ENCODE results near the gene GPR155. TPM values are rescaled to one million over a fixed set of nuclear protein-coding genes. Genes with fewer than 3 reads are reported as not detected.

The GPR155 gene
- total and polyA plus RNA-seq, 2 of the 4 experiments (the other 2 are of a cell fraction): 2.3 to 3.4 TPM

DNA sequence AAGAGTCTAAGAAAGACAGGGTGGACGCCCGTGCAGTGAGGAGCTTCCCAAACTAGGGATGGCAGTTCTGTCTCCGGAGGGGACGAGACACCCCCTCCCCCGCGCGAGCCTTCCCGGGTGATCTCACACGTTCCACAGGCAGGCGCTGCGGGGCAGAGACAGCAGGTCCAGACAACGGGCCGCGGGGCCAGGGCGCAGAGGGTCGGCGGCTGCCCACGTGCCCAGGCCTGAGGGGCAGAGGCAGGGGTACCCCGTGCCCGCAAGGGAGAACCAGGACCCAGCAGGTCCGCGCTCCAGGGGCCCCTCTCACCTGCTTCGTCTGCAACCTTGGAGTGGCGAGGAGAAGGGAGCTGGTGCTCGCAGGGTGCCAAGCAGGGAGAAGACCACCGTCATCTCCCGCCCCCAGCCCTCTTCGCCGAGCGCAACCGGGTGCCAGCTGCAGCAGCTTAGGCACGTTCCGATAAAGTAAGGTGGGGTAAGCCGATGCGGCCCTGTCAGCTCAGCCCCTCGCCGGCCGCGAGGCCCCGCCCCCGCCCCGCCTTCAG, at the start of gene GPR155 (continued):
- 0 out of 2 replicates have a peak, but pooled peaks have one; percentile 6 for TF ChIP-seq RAD21 (IDR thresholded peaks at IDR 0.05; ENCODE audit: low read length)
- TF ChIP-seq MAZ (IDR thresholded peaks at IDR 0.05; ENCODE audit: borderline replicate concordance, low read depth, low read length): no peak
- peak; percentile 54; the same call in 1 of the 2 replicates for TF ChIP-seq MXI1 (IDR thresholded peaks at IDR 0.05; ENCODE audit: borderline replicate concordance, low read depth, low read length)
- TF ChIP-seq CEBPB (IDR thresholded peaks at IDR 0.05; ENCODE audit: low read depth, low read length): no peak
- no peak for TF ChIP-seq POLR2A (IDR thresholded peaks at IDR 0.05; ENCODE audit: low read depth, low read length)

- DNase-seq (no peak), ATAC-seq (ENCODE audit: low read depth) (no peak)
- H4K5ac ChIP-seq (ENCODE audit: low read depth, low read length): no peak overlapping the region
- H3K9me3 ChIP-seq (ENCODE audit: control insufficient read depth, insufficient read depth, low read length): no peaks in the 10 kb centered on the region
- no peak overlapping the region for H2AK9ac ChIP-seq (replicated peaks; ENCODE audit: low read depth, low read length, poor library complexity)
- H4K8ac ChIP-seq (ENCODE audit: low read depth in 2 of 2, low read length in 2 of 2): no peak overlapping the region
- in situ Hi-C loops (cut with MboI; ENCODE audit: low sequenced_read_pairs): loop anchor here (5.0 kb wide), 1 partner anchor 69 kb away; no protein-coding TSS in a partner anchor
- H3K79me1 ChIP-seq (ENCODE audit: low read depth in 1 of 2, low read length in 2 of 2): no peaks in the 10 kb centered on the region
- H3K4ac ChIP-seq (ENCODE audit: low read depth, low read length): no peak overlapping the region
- H3K4me1 ChIP-seq (ENCODE audit: control insufficient read depth, insufficient read depth, low read length): no peaks in the 10 kb centered on the region
- H3K4me3 ChIP-seq (ENCODE audit: insufficient read depth, low read depth, low read length): no peak overlapping the region
- no peak overlapping the region for H3K18ac ChIP-seq (ENCODE audit: low read depth, low read length)
- H4K20me1 ChIP-seq (ENCODE audit: insufficient read depth, low read length): no peaks in the 10 kb centered on the region
- H3K4me2 ChIP-seq (ENCODE audit: low read depth, low read length): no peak overlapping the region
- H3K56ac ChIP-seq (ENCODE audit: extremely low read depth, insufficient read depth, low read length): no peak overlapping the region
- H2AFZ ChIP-seq (replicated peaks; ENCODE audit: low read length, poor library complexity): no peak overlapping the region
- no peak overlapping the region for H2AK5ac ChIP-seq (ENCODE audit: low read depth, low read length)
- CTCF ChIA-PET: interaction anchor here (1.6 kb wide), 1 partner anchor 11 kb away, joined by 5 read pairs; no protein-coding TSS in a partner anchor
- H4K91ac ChIP-seq (ENCODE audit: insufficient read depth, low read depth, low read length): no peak overlapping the region
- no peak overlapping the region for H3K14ac ChIP-seq (replicated peaks; ENCODE audit: low read depth, low read length)
- dilution Hi-C loops (cut with HindIII; ENCODE audit: low sequenced_read_pairs, unreplicated experiment): no loop called here
- BruUV-seq (replicated peaks): no TSS peak
- H3K9me1 ChIP-seq (ENCODE audit: insufficient read depth, low read length): no peaks in the 10 kb centered on the region
- H2BK120ac ChIP-seq (ENCODE audit: low read depth, low read length): no peak overlapping the region
- TF ChIP-seq RFX5 (IDR thresholded peaks at IDR 0.05; ENCODE audit: low read depth, low read length): no peak
- TF ChIP-seq POLR2A (IDR thresholded peaks at IDR 0.05; ENCODE audit: low read depth, low read length): no peak
- no peak for TF ChIP-seq MXI1 (IDR thresholded peaks at IDR 0.05; ENCODE audit: borderline replicate concordance, low read depth, low read length)
- no peak for TF ChIP-seq SMC3 (IDR thresholded peaks at IDR 0.05; ENCODE audit: low read depth, low read length)
- TF ChIP-seq FOS (IDR thresholded peaks at IDR 0.05; ENCODE audit: low read depth, low read length): no peak
- no peak for TF ChIP-seq CHD1 (IDR thresholded peaks at IDR 0.05; ENCODE audit: low read depth, low read length)
- WGBS, 2 experiments (ENCODE audit: extremely low coverage in 2 of 2, insufficient read length in 1 of 2): 100% methylated on average over 1 of the region's 11 CpGs; no CpG with 5 or more reads in 1 of the 2 experiments
- peaks cover 4% of the 10 kb centered on the region for H3K27me3 ChIP-seq (ENCODE audit: control insufficient read depth, insufficient read depth, low read length)
- H3K27ac ChIP-seq (ENCODE audit: insufficient read depth, low read length): no peak overlapping the region
- H2BK20ac ChIP-seq (ENCODE audit: low read depth, low read length): no peak overlapping the region
- no peak overlapping the region for H3K23ac ChIP-seq (ENCODE audit: low read depth, low read length)
- no peak overlapping the region for H2BK15ac ChIP-seq (ENCODE audit: low read depth, low read length)
- no peak overlapping the region for H2BK5ac ChIP-seq (ENCODE audit: low read depth, low read length, poor library complexity, severe bottlenecking)
- POLR2A ChIA-PET (ENCODE audit: unreplicated experiment): no interaction called here
- intact Hi-C loops (cut with micrococcal nuclease): no loop called here
- H3K36me3 ChIP-seq (ENCODE audit: control insufficient read depth, insufficient read depth, low read length): no peaks in the 10 kb centered on the region
- no peak overlapping the region for H3K9ac ChIP-seq (ENCODE audit: low read depth, low read length)
Measured at GRCh38 chr2:174535757-174536703, 49.2 kb upstream of the GPR155 start.

All from IMR-90 (cell line).